ENCODE data around the gene SYNGR1. TPM values are rescaled to one million over a fixed set of nuclear protein-coding genes. Genes with fewer than 3 reads are reported as not detected.

SYNGR1 gene
- total and polyA plus RNA-seq, 2 donors (not counting 1 experiment from before 2014, with no cell fraction given): 9.4 to 31.9 TPM

GRCh38 chr22:39359659-39360195, 9.9 kb downstream of the SYNGR1 start:
- Mint-ChIP-seq H3K27me3 (no peaks in the 10 kb centered on the region), H3K4me1 (peaks cover 13% of the 10 kb centered on the region), H3K27ac (no peak overlapping the region), H3K9me3 (ENCODE audit: insufficient read depth) (no peaks in the 10 kb centered on the region), H3K4me3 (no peak overlapping the region)
- Histone ChIP-seq H3K27me3 (replicated peaks in 1 of 4; ENCODE audit: control extremely low read depth in 1 of 4, control insufficient read depth in 3 of 4, insufficient read depth in 4 of 4, low read length in 3 of 4) (no peaks in the 10 kb centered on the region), H4K20me1 (ENCODE audit: control insufficient read depth, insufficient read depth, low read length, poor library complexity, severe bottlenecking) (no peaks in the 10 kb centered on the region), H3K79me2 (ENCODE audit: control insufficient read depth, insufficient read depth, low read length) (peaks cover 10% of the 10 kb centered on the region), H3K4me1 (ENCODE audit: control insufficient read depth in 2 of 2, insufficient read depth in 2 of 2, low read length in 2 of 2) (peaks cover 0 to under 1% of the 10 kb centered on the region in 2 donors), H3K36me3 (replicated peaks in 1 of 2; ENCODE audit: control extremely low read depth in 1 of 2, control insufficient read depth in 1 of 2, extremely low read depth in 1 of 2, insufficient read depth in 2 of 2, low read length in 1 of 2) (no peaks in the 10 kb centered on the region), H2AFZ (ENCODE audit: insufficient read depth, low read depth, low read length, poor library complexity, severe bottlenecking) (no peak overlapping the region), H3K9ac (ENCODE audit: low read length) (no peak overlapping the region), H3K4me3 (ENCODE audit: control extremely low read depth in 1 of 5, extremely low read depth in 1 of 5, insufficient read depth in 1 of 5, low read depth in 2 of 5, low read length in 4 of 5) (no peak overlapping the region), H3K27ac (ENCODE audit: low read length in 2 of 2) (no peak overlapping the region), H3K9me3 (ENCODE audit: control extremely low read depth in 1 of 3, control insufficient read depth in 2 of 3, insufficient read depth in 1 of 3, low read length in 2 of 3) (no peaks in the 10 kb centered on the region), H3K4me2 (replicated peaks; ENCODE audit: low read depth, low read length, poor library complexity, severe bottlenecking) (no peak overlapping the region)
- DNase-seq: no peak
- intact Hi-C loops (cut with micrococcal nuclease): no loop called here
- CTCF ChIA-PET: interaction anchor here (1.3 kb wide), 1 partner anchor 29 kb away, joined by 4 read pairs; no protein-coding TSS in a partner anchor
- POLR2A ChIA-PET: interaction anchor here (0.6 kb wide), 1 partner anchor 49 kb away, joined by 3 read pairs; no protein-coding TSS in a partner anchor
- 90% methylated on average over 9 of the region's 9 CpGs for WGBS (ENCODE audit: insufficient coverage)
- no peak for TF ChIP-seq CTCF (IDR thresholded peaks at IDR 0.05)
- no peak for TF ChIP-seq EZH2 (IDR thresholded peaks at IDR 0.05; ENCODE audit: borderline replicate concordance, insufficient read depth, low read depth, low read length, poor library complexity, severe bottlenecking)
- ATAC-seq (ENCODE audit: low read depth): no peak

GRCh38 chr22:39360242-39360641, 10.5 kb downstream of the SYNGR1 start:
- DNase-seq (no peak), ATAC-seq (ENCODE audit: low read depth) (no peak)
- H3K27me3 ChIP-seq (replicated peaks in 1 of 4; ENCODE audit: control extremely low read depth in 1 of 4, control insufficient read depth in 3 of 4, insufficient read depth in 4 of 4, low read length in 3 of 4): no peaks in the 10 kb centered on the region
- no peaks in the 10 kb centered on the region for H3K36me3 ChIP-seq (replicated peaks in 1 of 2; ENCODE audit: control extremely low read depth in 1 of 2, control insufficient read depth in 1 of 2, extremely low read depth in 1 of 2, insufficient read depth in 2 of 2, low read length in 1 of 2)
- no peak overlapping the region for H3K9ac ChIP-seq (ENCODE audit: low read length)
- H3K4me1 Mint-ChIP-seq: peaks cover 17% of the 10 kb centered on the region
- H3K4me3 Mint-ChIP-seq: no peak overlapping the region
- H4K20me1 ChIP-seq (ENCODE audit: control insufficient read depth, insufficient read depth, low read length, poor library complexity, severe bottlenecking): no peaks in the 10 kb centered on the region
- peaks cover 5% of the 10 kb centered on the region for H3K79me2 ChIP-seq (ENCODE audit: control insufficient read depth, insufficient read depth, low read length)
- H3K9me3 ChIP-seq (ENCODE audit: control extremely low read depth in 1 of 3, control insufficient read depth in 2 of 3, insufficient read depth in 1 of 3, low read length in 2 of 3): no peaks in the 10 kb centered on the region
- TF ChIP-seq EZH2 (IDR thresholded peaks at IDR 0.05; ENCODE audit: borderline replicate concordance, insufficient read depth, low read depth, low read length, poor library complexity, severe bottlenecking) (no peak), CTCF (IDR thresholded peaks at IDR 0.05) (no peak)
- 96% methylated on average over 9 of the region's 18 CpGs for WGBS (ENCODE audit: insufficient coverage)
- H3K27ac Mint-ChIP-seq: no peak overlapping the region
- H3K27ac ChIP-seq (ENCODE audit: low read length in 2 of 2): no peak overlapping the region
- no peak overlapping the region for H2AFZ ChIP-seq (ENCODE audit: insufficient read depth, low read depth, low read length, poor library complexity, severe bottlenecking)
- no peaks in the 10 kb centered on the region for H3K27me3 Mint-ChIP-seq
- H3K4me1 ChIP-seq (ENCODE audit: control insufficient read depth in 2 of 2, insufficient read depth in 2 of 2, low read length in 2 of 2): peaks cover 2 to 6% of the 10 kb centered on the region in 2 donors
- CTCF ChIA-PET: interaction anchor here (1.4 kb wide), 1 partner anchor 11 kb away, joined by 3 read pairs; no protein-coding TSS in a partner anchor
- H3K9me3 Mint-ChIP-seq (ENCODE audit: insufficient read depth): no peaks in the 10 kb centered on the region
- no peak overlapping the region for H3K4me3 ChIP-seq (ENCODE audit: control extremely low read depth in 1 of 5, extremely low read depth in 1 of 5, insufficient read depth in 1 of 5, low read depth in 2 of 5, low read length in 4 of 5)
- no peak overlapping the region for H3K4me2 ChIP-seq (replicated peaks; ENCODE audit: low read depth, low read length, poor library complexity, severe bottlenecking)
- POLR2A ChIA-PET: no interaction called here
- intact Hi-C loops (cut with micrococcal nuclease): no loop called here

Measured in B cell (primary cell).